HK-2 (cell line): Measurements from ENCODE around the gene CDAN1.
A peak's percentile ranks its signal among the peaks of the same experiment; 100 is the strongest.
"Not testable (repeated sequence)": the region's sequence is repeated elsewhere in the genome, so short reads cannot be mapped to it uniquely, and the experiment has no call there.

Experiments used
- DNase-seq: peaks from one replicate; pipeline ENCODE4 v3.0.0-alpha.2; 2018; ENCODE audit not compliant: unreplicated experiment

The CDAN1 gene

DNA sequence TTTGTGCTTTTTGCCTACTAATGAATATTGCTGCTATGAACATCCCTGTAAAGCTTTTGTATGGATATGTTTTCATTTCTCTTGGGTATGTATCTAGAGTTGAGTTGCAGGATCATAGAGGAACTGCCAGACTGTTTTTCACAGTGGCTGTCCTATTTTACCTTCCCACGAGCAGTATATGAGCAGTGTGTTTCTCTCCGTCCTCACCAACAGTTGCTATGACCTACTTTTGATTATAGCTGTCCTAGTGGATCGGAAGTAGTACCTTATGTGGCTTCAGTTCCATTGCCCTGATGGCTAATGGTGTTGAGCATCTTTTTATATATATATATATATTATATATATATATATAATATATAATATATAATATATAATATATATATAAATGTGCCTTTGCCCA, 25.2 kb downstream of the CDAN1 start:
- DNase-seq: no peak

DNA sequence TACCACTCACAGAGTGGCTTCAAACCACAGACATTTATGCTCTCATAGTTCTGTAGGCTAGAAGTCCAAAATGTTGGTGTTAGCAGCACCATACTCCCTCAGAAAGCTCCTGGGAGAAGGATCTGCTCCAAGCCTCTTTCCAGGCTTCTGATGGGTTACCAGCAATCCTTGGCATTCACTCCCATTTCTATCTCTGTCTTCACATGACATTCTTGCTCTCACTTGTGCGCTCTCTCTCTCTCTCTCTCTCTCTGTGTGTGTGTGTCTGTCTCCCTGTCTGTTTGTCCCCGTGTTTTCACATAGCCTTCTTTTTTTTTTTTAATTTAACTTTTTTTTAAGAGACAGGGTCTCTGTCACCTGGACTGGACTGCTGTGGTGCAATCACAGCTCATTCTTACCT, 26.3 kb downstream of the CDAN1 start:
- DNase-seq: no peak

DNA sequence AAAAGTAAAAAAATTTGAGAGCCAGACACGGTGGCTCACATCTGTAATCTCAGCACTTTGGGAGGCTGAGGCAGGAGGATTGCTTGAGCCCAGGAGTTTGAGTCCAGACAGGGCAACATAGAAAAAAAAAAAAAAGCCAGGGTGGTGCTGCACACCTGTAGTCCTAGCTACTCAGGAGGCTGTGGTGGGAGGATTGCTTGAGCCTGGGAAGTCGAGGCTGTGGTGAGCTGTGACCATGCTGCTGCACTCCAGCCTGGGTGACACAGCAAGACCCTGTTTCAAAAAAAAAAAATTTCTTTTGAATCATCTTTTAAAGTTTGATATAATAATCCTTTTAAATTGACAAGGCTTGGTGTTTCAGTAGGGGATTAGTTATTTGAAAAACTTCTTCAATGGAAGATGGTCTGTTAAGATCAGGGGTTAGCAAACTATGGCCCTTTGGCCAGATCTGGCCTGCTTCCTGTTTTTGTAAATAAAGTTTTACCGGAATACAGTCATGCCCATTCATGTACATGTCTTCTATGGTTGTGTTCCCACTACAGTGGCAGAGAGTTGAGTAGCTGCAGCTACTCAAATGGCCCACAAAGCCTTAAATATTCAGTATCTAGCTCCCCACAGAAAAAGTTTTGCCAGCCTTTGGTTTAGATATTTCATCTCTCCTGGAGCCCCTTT, 28.9 kb downstream of the CDAN1 start:
- no peak for DNase-seq

DNA sequence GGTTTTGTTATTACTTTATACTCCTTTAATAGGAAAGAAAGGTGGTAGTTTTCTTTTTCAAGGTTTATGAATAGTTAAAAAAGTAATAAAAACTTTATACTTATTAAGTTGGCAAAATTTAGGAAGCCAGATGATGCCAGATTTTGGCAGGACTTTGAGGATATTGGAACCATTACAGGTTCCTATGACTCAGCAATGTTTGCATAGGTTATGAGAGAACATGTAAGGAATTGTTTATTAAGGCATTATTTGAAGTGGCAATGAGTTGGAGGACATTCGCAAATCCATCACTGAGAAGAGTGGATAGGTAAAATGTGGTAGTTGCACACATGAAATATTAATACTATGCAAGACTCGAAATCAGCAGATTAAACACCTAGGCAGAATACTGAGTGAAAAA, 29.9 kb downstream of the CDAN1 start:
- no peak for DNase-seq

DNA sequence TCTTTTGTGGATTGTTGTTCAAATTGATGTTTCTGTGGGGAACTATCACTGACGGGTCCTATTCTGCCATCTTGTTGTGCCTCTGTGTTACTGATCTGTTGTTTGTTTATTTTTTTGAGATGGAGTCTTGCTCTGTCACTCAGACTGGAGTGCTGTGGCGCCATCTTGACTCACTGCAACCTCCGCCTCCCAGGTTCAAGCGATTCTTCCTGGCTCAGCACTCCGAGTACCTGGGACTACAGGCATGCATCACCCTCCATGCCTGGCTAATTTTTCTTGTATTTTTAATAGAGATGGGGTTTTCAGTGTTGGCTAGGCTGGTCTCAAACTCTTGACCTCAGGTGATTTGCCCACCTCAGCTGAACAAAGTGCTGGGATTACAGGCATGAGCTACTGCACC, 31.6 kb downstream of the CDAN1 start:
- DNase-seq: no peak

DNA sequence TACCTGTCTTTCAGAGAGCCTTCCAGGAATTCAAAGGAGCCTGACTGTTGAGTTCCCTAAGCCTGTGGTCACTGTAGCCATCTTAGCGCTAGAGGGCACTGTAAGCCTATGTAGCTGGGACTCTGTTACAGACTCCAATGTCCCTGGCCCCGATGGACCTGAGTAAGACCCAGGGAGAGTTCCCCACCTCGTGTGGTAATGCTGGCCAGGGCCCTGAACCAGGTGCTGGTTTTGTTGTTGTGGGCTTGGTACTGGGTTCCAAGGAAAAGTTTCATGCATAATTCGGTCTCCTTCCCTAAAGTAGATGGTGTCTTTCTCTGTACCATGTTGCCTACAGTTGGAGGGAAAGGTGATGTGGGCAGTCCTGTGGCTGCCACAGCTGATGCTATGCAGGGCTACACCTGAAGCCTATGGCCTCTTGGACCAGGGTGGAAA, 32.4 kb downstream of the CDAN1 start:
- peak; percentile 27 for DNase-seq

DNA sequence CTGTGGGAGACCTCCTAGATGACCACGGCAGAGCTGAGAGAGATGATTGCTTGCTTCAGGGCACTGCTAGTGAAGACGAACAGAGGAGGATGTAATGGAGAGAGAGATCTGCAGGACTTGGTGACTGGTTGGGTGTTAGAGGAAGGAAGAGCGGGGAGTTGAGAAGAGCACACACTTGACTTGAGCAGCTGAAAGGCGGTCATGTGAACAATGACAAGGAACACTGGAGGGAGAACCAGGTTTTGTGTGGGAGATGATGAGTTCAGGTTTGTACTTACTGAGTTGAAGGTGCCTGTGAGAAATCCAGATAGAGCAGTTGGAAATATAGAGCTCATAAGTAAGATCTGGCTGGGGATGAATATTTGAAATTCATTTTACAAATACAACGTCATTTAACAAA, 40.3 kb downstream of the CDAN1 start:
- DNase-seq: no peak

DNA sequence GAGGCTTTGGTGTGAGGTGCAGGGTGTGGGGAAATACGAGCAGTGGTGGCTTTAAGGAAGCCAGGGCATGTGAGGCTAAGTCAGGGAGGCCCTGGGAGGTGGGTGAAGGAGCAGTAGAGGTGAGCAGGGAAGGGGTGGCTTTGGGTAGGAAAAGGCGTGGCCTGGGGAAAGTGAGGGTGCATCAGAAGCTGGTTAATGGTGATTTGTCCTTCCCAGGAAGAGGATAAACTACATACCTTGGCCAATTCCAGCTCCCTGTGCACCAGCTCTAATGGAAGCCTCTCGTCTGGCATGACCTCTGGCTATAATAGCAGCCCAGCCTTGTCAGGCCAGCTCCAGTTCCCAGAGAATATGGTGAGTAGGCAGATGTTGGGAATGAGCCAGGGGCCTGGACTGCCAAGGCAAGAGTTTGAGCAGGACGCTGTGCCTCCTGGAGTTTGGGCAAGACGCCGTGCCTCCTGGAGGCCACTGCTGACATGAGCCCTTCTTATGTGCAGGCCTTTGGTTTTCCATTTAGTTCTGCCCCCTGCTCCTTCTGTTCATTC, 41.3 kb downstream of the CDAN1 start:
- no peak for DNase-seq

DNA sequence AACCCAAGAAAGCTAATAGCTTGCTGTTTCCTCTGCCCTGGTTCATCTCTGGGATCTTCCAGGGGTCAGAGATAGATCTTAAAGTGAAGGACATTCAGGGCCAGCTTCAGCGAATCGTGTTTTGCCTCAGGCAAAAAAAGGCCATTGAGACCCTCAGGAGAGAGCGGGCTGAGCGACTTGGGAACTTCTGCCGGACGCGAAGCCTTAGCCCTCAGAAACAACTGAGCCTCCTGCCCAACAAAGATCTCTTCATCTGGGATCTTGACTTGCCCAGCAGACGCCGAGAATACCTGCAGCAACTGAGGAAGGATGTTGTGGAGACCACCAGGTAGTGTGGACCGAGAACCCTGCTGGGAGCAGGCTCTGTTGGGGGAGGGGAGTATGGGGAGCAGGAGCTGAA, 42.5 kb downstream of the CDAN1 start:
- DNase-seq: no peak

DNA sequence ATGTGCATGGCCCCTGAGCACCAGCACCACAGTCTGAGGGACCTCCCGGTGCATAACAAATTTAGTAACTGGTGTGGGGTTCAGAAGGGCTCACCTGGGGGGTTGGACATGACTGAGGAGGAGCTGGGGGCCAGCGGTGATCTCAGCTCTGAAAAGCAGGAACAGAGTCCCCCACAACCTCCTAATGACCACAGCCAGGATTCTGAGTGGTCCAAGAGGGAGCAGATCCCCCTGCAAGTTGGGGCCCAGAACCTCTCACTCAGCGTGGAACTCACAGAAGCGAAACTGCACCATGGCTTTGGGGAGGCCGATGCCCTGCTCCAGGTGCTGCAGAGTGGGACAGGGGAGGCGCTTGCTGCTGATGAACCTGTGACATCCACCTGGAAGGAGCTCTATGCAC, 43.0 kb downstream of the CDAN1 start:
- no peak for DNase-seq

DNA sequence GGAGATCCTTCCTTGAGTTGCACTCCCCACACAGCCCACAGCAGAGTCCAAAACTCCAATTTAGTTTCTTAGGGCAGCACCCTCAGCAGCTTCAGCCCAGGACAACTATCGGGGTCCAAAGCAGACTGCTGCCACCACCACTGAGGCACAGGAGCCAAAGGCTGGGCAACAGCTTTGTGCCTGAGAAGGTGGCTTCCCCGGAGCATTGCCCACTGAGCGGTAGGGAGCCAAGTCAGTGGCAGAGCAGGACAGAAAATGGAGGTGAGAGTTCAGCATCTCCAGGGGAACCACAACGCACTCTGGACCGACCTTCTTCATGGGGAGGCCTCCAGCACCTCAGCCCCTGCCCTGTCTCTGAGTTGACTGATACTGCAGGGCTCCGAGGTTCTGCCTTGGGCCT, 43.4 kb downstream of the CDAN1 start:
- DNase-seq: no peak

DNA sequence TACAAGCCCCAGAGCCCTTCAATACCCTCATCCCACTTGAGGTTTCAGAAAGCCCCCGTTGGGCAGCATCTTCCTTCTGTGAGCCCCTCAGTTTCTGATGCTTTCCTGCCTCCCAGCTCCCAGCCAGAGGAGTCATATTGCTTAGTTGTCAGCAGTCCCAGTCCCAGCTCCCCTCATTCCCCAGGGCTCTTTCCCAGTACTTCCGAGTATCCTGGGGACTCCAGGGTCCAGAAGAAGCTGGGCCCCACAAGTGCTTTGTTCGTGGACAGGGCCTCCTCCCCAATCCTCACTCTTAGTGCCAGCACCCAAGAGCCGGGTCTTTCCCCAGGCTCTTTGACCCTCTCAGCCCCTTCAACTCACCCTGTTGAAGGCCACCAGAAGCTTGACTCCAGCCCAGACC, 43.9 kb downstream of the CDAN1 start:
- no peak for DNase-seq

DNA sequence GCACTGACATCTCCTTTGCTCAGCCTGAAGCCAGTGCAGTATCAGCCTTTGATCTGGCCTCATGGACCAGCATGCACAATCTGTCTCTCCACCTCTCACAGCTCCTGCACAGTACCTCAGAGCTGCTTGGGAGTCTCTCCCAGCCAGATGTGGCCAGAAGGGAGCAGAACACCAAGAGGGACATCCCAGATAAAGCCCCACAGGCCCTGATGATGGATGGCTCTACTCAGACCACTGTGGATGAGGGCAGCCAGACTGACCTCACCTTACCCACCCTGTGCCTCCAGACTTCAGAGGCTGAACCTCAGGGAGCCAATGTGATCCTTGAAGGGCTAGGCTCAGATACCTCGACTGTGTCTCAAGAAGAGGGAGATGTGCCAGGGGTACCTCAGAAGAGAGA, 44.4 kb downstream of the CDAN1 start:
- no peak for DNase-seq

DNA sequence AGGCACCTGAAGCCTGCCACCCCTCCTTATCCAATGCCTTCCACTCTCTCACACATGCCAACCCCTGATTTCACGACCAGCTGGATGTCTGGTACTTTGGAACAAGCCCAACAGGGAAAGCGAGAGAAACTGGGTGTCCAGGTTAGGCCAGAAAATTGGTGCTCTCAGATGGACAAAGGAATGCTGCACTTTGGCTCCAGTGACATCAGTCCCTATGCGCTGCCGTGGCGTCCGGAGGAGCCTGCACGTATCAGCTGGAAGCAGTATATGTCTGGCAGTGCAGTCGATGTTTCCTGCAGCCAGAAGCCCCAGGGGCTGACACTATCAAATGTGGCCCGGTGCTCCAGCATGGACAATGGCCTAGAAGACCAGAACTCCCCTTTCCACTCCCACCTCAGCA, 45.2 kb downstream of the CDAN1 start:
- DNase-seq: no peak

DNA sequence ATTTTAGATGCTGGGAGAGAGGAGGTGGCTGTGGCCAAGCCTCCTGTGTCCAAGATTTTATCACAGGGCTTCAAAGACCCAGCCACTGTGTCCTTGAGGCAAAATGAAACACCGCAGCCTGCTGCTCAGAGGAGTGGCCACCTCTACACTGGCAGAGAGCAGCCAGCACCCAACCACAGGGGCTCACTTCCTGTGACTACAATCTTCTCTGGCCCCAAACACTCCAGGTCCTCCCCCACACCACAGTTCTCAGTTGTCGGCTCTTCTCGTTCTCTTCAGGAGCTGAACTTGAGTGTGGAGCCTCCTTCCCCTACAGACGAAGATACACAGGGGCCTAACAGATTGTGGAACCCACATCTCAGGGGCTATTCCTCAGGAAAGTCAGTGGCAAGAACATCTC, 45.6 kb downstream of the CDAN1 start:
- no peak for DNase-seq

DNA sequence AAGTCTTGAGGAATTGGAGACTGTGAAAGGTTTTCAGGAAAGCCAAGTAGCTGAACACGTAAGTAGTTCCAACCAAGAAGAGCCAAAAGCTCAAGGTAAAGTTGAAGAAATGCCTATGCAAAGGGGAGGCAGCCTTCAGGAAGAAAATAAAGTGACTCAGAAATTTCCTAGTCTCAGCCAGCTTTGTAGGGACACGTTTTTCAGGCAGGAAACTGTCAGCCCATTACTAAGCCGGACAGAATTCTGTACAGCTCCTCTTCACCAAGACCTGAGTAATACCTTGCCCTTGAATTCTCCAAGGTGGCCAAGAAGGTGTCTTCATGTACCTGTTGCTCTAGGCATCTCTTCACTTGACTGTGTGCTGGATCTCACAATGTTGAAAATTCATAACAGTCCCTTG, 48.6 kb downstream of the CDAN1 start:
- no peak for DNase-seq

DNA sequence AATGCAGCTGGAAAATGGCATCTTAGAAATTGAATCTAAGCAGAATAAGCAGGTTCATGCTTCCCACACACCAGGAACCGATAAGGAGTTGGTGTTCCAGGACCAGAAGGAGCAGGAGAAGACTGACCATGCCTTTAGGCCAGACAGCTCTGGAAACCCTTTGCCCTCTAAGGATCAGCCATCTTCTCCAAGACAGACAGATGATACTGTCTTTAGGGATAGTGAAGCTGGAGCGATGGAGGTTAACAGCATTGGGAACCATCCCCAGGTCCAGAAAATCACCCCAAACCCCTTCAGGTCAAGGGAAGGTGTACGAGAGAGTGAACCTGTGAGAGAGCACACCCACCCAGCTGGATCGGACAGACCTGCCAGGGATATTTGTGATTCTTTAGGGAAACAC, 49.2 kb downstream of the CDAN1 start:
- no peak for DNase-seq

DNA sequence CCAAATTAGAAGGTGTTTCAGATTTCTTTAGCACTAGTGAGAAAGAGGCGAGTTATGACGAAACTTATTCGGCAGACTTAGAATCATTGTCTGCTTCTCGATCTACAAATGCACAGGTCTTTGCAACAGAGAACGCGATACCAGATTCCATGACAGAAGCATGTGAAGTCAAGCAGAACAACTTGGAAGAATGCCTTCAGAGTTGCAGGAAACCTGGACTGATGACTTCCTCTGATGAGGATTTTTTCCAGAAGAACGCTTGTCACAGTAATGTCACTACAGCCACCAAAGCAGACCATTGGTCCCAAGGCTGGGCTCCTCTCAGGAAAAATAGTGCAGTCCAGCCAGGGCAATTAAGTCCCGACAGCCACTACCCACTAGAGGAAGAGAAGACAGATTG, 50.6 kb downstream of the CDAN1 start:
- no peak for DNase-seq

DNA sequence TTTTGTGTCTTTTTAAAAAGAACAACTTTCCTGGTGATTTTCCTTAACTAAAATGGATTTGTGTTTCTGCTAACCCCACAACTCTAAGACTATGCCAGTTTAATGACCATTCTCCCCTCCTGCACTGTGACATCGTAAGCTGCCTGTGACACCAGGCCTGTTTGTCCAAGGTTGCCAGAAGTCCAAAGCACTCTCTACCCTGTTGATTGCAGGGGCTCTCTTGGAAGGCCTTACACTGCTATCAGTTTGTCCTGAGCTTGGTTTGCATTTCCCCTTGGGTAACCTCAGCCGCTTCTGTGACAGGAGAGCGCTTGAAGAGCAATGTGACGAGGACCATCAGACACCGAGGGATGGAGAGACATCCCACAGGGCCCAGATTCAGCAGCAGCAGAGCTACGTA, 55.8 kb downstream of the CDAN1 start:
- DNase-seq: no peak

DNA sequence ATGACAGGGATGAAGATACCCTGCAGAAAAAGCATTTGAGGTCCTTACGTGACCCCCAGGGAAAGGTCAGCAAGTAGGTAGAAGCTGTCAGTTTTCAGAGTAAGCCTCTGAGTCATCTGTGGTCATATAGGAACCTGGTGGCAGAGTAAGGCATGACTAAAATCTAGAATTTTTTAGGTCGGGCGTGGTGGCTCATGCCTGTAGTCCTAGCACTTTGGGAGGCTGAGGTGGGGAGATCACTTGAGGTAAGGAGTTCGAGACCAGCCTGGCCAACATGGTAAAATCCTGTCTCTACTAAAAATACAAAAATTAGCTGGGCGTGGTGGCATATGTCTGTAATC, 56.8 kb downstream of the CDAN1 start:
- not testable (repeated sequence) for DNase-seq

DNA sequence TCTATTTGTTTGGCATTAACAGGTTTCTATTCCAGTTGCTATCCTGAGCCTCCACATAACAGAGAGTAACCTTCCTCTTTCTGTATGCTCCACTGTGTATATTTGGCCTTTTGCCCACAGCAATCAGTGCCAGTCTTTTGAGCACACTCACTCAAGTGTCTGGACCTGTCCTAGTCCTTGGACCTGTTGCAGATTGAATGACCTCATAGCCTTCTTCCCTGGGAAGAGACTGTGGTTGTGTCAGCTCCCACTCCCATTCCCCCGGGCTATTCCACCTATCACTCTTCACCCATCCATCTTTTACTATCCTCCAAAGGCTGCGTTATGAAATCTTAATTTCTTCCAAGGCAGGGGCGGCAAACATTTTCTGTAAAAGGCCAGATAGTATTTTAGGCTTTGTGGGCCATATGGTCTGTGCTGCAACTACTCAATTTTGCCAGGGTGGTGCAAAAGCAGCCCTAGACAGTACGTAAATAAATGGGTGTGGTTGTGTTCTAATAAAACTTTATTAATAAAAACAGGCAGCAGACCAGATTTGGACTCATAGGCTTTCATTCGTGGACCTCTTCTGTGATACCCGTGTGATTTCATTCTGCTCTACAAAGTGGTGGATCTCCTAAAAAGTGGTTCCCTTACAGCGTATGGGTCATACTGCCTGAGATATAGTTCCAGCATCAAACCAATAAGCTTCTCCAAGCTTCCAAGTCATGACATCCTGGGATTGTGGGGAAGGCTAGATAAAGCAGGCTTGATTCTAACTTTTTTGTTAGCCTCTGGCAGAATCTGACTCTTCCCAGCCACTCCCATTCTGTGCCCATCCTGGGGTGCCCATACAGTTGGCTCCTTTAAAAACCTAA, 57.4 kb downstream of the CDAN1 start:
- no peak for DNase-seq

DNA sequence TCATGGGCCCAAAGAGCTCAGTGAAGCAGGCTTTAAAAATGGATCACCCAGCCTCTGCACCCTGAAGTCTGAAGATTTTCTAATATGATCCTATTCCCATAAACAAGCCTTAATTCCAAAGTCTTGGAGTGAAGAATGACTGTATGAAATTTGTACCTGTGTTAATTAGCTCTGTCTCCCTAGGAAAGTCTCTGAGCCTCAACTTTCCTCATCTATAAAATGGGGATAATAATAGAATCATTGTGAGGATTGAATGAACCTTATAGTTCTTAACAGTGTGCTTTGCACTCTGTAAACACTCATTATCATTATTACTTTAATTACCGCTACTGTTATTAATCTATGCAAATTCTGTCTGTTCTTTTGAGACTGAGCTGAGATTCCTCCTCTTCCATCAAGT, 61.9 kb downstream of the CDAN1 start:
- no peak for DNase-seq

DNA sequence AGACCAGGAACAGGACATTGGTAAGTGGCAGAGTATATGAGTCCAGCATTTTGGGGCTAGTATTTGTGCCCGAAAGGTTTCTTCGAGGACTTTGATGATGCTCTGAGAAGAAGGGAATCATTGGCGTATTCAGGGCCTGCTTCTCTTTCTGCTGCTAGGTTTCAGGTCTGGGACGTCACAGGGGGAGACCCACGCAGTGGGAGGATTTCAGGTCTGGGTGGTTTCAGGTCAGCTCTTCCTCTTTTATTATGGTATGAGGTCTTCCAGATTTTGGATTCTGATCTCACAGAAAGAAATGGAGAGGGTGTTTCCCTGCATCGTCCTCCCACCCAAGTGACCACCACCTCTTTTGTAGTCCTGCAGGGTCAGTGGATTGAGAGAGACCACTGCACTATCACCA, 62.5 kb downstream of the CDAN1 start:
- DNase-seq: no peak
